ENCODE measurements around the gene SRXN1.

The SRXN1 gene

GRCh38 chr20:602111-602970 is 50.7 kb downstream of the SRXN1 start:
- DNase-seq, result no peak

GRCh38 chr20:600736-601135 is 52.3 kb downstream of the SRXN1 start:
- DNase-seq, result no peak

DNA sequence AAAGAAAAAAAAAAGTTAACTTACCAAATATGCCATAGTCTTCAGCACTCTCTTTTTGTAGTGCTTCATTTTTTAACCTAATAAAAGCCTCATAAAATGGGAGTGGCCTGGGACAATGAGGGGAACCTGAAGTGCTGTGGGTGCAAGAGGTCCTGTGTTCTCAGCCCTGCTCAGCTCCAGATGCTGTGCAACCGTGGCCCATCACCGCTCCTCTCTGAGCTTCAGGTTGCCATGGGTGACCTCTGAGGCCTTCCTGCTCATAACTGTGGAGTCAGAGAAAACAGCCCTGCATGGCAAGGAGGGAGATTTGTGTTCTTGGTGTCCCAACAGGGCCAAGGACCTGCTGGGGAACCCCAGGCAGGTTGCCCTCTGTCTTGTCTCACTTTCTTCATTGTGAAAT is 52.9 kb downstream of the SRXN1 start:
- no peak for DNase-seq

DNA sequence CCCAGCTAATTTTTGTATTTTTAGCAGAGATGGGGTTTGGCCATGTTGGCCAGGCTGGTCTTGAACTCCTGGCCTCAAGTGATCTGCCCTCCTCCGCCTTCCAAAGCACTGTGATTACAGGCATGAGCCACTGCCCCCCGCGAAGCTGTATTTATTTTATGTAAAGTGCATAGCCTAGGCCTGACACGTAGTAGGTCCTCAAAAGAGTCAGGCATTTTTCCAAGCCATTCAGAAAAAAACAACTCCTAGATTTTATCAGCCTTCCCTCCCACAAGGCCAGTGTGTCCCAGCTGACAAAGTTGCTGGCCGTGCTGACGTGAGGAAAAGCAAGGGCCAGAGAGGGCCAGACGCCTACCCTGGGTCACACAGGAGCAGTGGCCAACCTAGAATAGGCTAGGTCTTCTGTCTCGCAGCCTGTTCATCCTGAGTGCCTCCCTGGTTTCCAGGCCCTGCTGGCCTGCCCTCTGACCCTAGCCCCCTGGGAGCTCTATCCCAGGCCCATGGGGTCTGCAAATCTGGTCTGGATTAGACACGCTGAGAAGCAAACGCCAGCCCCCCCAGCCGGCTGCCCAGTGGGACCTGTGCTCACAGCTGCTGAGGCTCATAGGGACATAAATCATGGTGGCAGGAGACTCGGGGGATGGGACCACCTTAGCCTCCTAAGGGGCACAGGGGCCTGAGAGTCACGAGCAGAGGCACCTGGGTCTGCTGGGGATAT is 54.7 kb downstream of the SRXN1 start:
- no peak for DNase-seq

GRCh38 chr20:597560-597959 is 55.4 kb downstream of the SRXN1 start:
- DNase-seq, result no peak

Measured in NCI-H524 treated with DMSO at 0.1 percent for 48 hours (cell line).